Measurements from ENCODE around the gene ST8SIA1. TPM values are rescaled to one million over a fixed set of nuclear protein-coding genes. Genes with fewer than 3 reads are reported as not detected.

ST8SIA1 gene
- total and polyA plus RNA-seq, 2 of the 8 experiments (the other 6 are each of a cell fraction or from before 2014, with no cell fraction given), result 1.9 to 4.4 TPM

DNA sequence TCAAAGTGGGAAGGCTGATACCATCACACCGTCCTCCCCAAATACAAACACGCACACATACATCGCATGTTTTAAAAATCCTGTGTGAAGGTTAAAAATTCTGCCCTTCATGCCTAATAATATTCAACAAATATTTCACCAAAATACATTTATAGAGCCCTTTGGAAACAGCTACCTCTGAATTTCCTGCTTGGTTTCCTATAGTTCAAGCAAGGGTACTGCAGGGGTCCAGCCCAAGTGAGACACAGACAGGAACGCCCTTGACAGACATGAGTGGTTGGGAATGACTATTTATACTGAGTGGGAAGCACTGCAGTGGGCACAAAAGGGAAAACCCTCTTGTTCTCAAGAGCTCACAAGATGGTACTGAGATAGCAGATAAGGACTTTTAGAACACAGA lies 51.0 kb downstream of the ST8SIA1 start (continued):
- TF ChIP-seq, protein P1, sequence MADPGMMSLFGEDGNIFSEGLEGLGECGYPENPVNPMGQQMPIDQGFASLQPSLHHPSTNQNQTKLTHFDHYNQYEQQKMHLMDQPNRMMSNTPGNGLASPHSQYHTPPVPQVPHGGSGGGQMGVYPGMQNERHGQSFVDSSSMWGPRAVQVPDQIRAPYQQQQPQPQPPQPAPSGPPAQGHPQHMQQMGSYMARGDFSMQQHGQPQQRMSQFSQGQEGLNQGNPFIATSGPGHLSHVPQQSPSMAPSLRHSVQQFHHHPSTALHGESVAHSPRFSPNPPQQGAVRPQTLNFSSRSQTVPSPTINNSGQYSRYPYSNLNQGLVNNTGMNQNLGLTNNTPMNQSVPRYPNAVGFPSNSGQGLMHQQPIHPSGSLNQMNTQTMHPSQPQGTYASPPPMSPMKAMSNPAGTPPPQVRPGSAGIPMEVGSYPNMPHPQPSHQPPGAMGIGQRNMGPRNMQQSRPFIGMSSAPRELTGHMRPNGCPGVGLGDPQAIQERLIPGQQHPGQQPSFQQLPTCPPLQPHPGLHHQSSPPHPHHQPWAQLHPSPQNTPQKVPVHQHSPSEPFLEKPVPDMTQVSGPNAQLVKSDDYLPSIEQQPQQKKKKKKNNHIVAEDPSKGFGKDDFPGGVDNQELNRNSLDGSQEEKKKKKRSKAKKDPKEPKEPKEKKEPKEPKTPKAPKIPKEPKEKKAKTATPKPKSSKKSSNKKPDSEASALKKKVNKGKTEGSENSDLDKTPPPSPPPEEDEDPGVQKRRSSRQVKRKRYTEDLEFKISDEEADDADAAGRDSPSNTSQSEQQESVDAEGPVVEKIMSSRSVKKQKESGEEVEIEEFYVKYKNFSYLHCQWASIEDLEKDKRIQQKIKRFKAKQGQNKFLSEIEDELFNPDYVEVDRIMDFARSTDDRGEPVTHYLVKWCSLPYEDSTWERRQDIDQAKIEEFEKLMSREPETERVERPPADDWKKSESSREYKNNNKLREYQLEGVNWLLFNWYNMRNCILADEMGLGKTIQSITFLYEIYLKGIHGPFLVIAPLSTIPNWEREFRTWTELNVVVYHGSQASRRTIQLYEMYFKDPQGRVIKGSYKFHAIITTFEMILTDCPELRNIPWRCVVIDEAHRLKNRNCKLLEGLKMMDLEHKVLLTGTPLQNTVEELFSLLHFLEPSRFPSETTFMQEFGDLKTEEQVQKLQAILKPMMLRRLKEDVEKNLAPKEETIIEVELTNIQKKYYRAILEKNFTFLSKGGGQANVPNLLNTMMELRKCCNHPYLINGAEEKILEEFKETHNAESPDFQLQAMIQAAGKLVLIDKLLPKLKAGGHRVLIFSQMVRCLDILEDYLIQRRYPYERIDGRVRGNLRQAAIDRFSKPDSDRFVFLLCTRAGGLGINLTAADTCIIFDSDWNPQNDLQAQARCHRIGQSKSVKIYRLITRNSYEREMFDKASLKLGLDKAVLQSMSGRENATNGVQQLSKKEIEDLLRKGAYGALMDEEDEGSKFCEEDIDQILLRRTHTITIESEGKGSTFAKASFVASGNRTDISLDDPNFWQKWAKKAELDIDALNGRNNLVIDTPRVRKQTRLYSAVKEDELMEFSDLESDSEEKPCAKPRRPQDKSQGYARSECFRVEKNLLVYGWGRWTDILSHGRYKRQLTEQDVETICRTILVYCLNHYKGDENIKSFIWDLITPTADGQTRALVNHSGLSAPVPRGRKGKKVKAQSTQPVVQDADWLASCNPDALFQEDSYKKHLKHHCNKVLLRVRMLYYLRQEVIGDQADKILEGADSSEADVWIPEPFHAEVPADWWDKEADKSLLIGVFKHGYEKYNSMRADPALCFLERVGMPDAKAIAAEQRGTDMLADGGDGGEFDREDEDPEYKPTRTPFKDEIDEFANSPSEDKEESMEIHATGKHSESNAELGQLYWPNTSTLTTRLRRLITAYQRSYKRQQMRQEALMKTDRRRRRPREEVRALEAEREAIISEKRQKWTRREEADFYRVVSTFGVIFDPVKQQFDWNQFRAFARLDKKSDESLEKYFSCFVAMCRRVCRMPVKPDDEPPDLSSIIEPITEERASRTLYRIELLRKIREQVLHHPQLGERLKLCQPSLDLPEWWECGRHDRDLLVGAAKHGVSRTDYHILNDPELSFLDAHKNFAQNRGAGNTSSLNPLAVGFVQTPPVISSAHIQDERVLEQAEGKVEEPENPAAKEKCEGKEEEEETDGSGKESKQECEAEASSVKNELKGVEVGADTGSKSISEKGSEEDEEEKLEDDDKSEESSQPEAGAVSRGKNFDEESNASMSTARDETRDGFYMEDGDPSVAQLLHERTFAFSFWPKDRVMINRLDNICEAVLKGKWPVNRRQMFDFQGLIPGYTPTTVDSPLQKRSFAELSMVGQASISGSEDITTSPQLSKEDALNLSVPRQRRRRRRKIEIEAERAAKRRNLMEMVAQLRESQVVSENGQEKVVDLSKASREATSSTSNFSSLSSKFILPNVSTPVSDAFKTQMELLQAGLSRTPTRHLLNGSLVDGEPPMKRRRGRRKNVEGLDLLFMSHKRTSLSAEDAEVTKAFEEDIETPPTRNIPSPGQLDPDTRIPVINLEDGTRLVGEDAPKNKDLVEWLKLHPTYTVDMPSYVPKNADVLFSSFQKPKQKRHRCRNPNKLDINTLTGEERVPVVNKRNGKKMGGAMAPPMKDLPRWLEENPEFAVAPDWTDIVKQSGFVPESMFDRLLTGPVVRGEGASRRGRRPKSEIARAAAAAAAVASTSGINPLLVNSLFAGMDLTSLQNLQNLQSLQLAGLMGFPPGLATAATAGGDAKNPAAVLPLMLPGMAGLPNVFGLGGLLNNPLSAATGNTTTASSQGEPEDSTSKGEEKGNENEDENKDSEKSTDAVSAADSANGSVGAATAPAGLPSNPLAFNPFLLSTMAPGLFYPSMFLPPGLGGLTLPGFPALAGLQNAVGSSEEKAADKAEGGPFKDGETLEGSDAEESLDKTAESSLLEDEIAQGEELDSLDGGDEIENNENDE (IDR thresholded peaks at IDR 0.05; ENCODE audit: insufficient replicate concordance, low read length), result no peak
- no peak for TF ChIP-seq TAF1 (IDR thresholded peaks at IDR 0.05; ENCODE audit: low read depth, low read length)
- TF ChIP-seq JUND (IDR thresholded peaks at IDR 0.05; ENCODE audit: low read length), result no peak
- TF ChIP-seq FOSL1 (IDR thresholded peaks at IDR 0.05; ENCODE audit: insufficient read depth, low read depth, low read length), result no peak
- TF ChIP-seq YY1 (IDR thresholded peaks at IDR 0.05; ENCODE audit: low read depth, low read length), result no peak
- TF ChIP-seq SIX5 (IDR thresholded peaks at IDR 0.05; ENCODE audit: low read depth, low read length), result no peak
- TF ChIP-seq GTF2F1 (IDR thresholded peaks at IDR 0.05; ENCODE audit: borderline replicate concordance, low read depth, low read length), result no peak
- TF ChIP-seq, protein P2, sequence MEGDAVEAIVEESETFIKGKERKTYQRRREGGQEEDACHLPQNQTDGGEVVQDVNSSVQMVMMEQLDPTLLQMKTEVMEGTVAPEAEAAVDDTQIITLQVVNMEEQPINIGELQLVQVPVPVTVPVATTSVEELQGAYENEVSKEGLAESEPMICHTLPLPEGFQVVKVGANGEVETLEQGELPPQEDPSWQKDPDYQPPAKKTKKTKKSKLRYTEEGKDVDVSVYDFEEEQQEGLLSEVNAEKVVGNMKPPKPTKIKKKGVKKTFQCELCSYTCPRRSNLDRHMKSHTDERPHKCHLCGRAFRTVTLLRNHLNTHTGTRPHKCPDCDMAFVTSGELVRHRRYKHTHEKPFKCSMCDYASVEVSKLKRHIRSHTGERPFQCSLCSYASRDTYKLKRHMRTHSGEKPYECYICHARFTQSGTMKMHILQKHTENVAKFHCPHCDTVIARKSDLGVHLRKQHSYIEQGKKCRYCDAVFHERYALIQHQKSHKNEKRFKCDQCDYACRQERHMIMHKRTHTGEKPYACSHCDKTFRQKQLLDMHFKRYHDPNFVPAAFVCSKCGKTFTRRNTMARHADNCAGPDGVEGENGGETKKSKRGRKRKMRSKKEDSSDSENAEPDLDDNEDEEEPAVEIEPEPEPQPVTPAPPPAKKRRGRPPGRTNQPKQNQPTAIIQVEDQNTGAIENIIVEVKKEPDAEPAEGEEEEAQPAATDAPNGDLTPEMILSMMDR (IDR thresholded peaks at IDR 0.05; ENCODE audit: control extremely low read depth in 1 of 3, insufficient read depth in 1 of 3, low read depth in 1 of 3, low read length in 3 of 3), result no peak
- no peak for TF ChIP-seq NRF1 (IDR thresholded peaks at IDR 0.05; ENCODE audit: low read depth, low read length)
- TF ChIP-seq SUZ12 (IDR thresholded peaks at IDR 0.05; ENCODE audit: low read length), result no peak
